ENCODE measurements around the gene COX4I1.

COX4I1 gene

GRCh38 chr16:85762970-85763369, 36.5 kb upstream of the COX4I1 start:
- no peaks in the 10 kb centered on the region for H3K27me3 ChIP-seq (replicated peaks; ENCODE audit: control insufficient read depth, insufficient read depth, low read length)
- H3K4me3 ChIP-seq (replicated peaks; ENCODE audit: low read depth, low read length): no peak overlapping the region

GRCh38 chr16:85763616-85764015, 35.9 kb upstream of the COX4I1 start:
- Histone ChIP-seq H3K4me3 (replicated peaks; ENCODE audit: low read depth, low read length) (no peak overlapping the region), H3K36me3 (ENCODE audit: control insufficient read depth, insufficient read depth, low read length) (no peaks in the 10 kb centered on the region), H3K27me3 (replicated peaks; ENCODE audit: control insufficient read depth, insufficient read depth, low read length) (no peaks in the 10 kb centered on the region)
- no peak for TF ChIP-seq CTCF (IDR thresholded peaks at IDR 0.05; ENCODE audit: insufficient read depth, low read length, poor library complexity, severe bottlenecking)
- no peak for DNase-seq (ENCODE audit: extremely low read depth, insufficient read length)

More at GRCh38 chr16:85762970-85763369, 36.5 kb upstream of the COX4I1 start:
- no peaks in the 10 kb centered on the region for H3K36me3 ChIP-seq (ENCODE audit: control insufficient read depth, insufficient read depth, low read length)
- no peak for DNase-seq (ENCODE audit: extremely low read depth, insufficient read length)
- no peak for TF ChIP-seq CTCF (IDR thresholded peaks at IDR 0.05; ENCODE audit: insufficient read depth, low read length, poor library complexity, severe bottlenecking)

GRCh38 chr16:85765211-85765610, 34.3 kb upstream of the COX4I1 start:
- Histone ChIP-seq H3K36me3 (ENCODE audit: control insufficient read depth, insufficient read depth, low read length) (no peaks in the 10 kb centered on the region), H3K27me3 (replicated peaks; ENCODE audit: control insufficient read depth, insufficient read depth, low read length) (no peaks in the 10 kb centered on the region), H3K4me3 (replicated peaks; ENCODE audit: low read depth, low read length) (no peak overlapping the region)
- TF ChIP-seq CTCF (IDR thresholded peaks at IDR 0.05; ENCODE audit: insufficient read depth, low read length, poor library complexity, severe bottlenecking): no peak
- no peak for DNase-seq (ENCODE audit: extremely low read depth, insufficient read length)

GRCh38 chr16:85765767-85766166, 33.7 kb upstream of the COX4I1 start:
- H3K27me3 ChIP-seq (replicated peaks; ENCODE audit: control insufficient read depth, insufficient read depth, low read length): no peaks in the 10 kb centered on the region
- no peak overlapping the region for H3K4me3 ChIP-seq (replicated peaks; ENCODE audit: low read depth, low read length)
- no peak for TF ChIP-seq CTCF (IDR thresholded peaks at IDR 0.05; ENCODE audit: insufficient read depth, low read length, poor library complexity, severe bottlenecking)
- H3K36me3 ChIP-seq (ENCODE audit: control insufficient read depth, insufficient read depth, low read length): no peaks in the 10 kb centered on the region
- no peak for DNase-seq (ENCODE audit: extremely low read depth, insufficient read length)

- no peak for DNase-seq (ENCODE audit: extremely low read depth, insufficient read length)
- no peaks in the 10 kb centered on the region for H3K36me3 ChIP-seq (ENCODE audit: control insufficient read depth, insufficient read depth, low read length)
- H3K4me3 ChIP-seq (replicated peaks; ENCODE audit: low read depth, low read length): no peak overlapping the region
- no peaks in the 10 kb centered on the region for H3K27me3 ChIP-seq (replicated peaks; ENCODE audit: control insufficient read depth, insufficient read depth, low read length)
- no peak for TF ChIP-seq CTCF (IDR thresholded peaks at IDR 0.05; ENCODE audit: insufficient read depth, low read length, poor library complexity, severe bottlenecking)
Measured at GRCh38 chr16:85767531-85767930, 32.0 kb upstream of the COX4I1 start.

- no peak for TF ChIP-seq CTCF (IDR thresholded peaks at IDR 0.05; ENCODE audit: insufficient read depth, low read length, poor library complexity, severe bottlenecking)
- Histone ChIP-seq H3K4me3 (replicated peaks; ENCODE audit: low read depth, low read length) (no peak overlapping the region), H3K36me3 (ENCODE audit: control insufficient read depth, insufficient read depth, low read length) (no peaks in the 10 kb centered on the region), H3K27me3 (replicated peaks; ENCODE audit: control insufficient read depth, insufficient read depth, low read length) (no peaks in the 10 kb centered on the region)
- no peak for DNase-seq (ENCODE audit: extremely low read depth, insufficient read length)
Measured at GRCh38 chr16:85768199-85768598, 31.3 kb upstream of the COX4I1 start.
